HG03432 (cell line): ENCODE measurements around the gene DNAJB12.
"Not testable (repeated sequence)": the region's sequence is repeated elsewhere in the genome, so short reads cannot be mapped to it uniquely, and the experiment has no call there.

Experiments used
- ATAC-seq: cut with Tn5 transposase; IDR thresholded peaks from one replicate; pipeline ENCODE4 v1.9.1; 2021; ENCODE audit warnings: mild to moderate bottlenecking, moderate library complexity; ENCODE audit not compliant: unreplicated experiment

DNAJB12 gene

GRCh38 chr10:72332423-72333111 lies 22.2 kb downstream of the DNAJB12 start:
- ATAC-seq, result no peak

- peak; percentile 55 for ATAC-seq
These were observed 22.9 kb downstream of the DNAJB12 start for GRCh38 chr10:72331575-72332422.

GRCh38 chr10:72330069-72330426 lies 24.7 kb downstream of the DNAJB12 start:
- ATAC-seq, result no peak

GRCh38 chr10:72329290-72330068 lies 25.2 kb downstream of the DNAJB12 start:
- no peak for ATAC-seq

- ATAC-seq, result no peak
These were observed 25.9 kb downstream of the DNAJB12 start for GRCh38 chr10:72328829-72329204.

GRCh38 chr10:72328045-72328828 lies 26.5 kb downstream of the DNAJB12 start:
- ATAC-seq, result no peak

- ATAC-seq, result not testable (repeated sequence)
These were observed 27.8 kb downstream of the DNAJB12 start for GRCh38 chr10:72326665-72327603.

- not testable (repeated sequence) for ATAC-seq
These were observed 29.2 kb downstream of the DNAJB12 start for GRCh38 chr10:72325243-72326175.

- ATAC-seq, result no peak
These were observed 30.9 kb downstream of the DNAJB12 start for GRCh38 chr10:72323771-72324191.

GRCh38 chr10:72323108-72323749 lies 31.5 kb downstream of the DNAJB12 start:
- ATAC-seq, result no peak

GRCh38 chr10:72322280-72323058 lies 32.2 kb downstream of the DNAJB12 start:
- no peak for ATAC-seq

- ATAC-seq, result no peak
These were observed 32.8 kb downstream of the DNAJB12 start for GRCh38 chr10:72322030-72322279.

- ATAC-seq, result no peak
These were observed 33.3 kb downstream of the DNAJB12 start for GRCh38 chr10:72321248-72322029.

GRCh38 chr10:72320676-72321247 lies 34.0 kb downstream of the DNAJB12 start:
- peak; percentile 63 for ATAC-seq

- peak; percentile 71 for ATAC-seq
These were observed 35.1 kb downstream of the DNAJB12 start for GRCh38 chr10:72319416-72320254.
